Measurements from ENCODE around the gene TEF. TPM values are rescaled to one million over a fixed set of nuclear protein-coding genes. Genes with fewer than 3 reads are reported as not detected.
"Not testable (repeated sequence)": the region's sequence is repeated elsewhere in the genome, so short reads cannot be mapped to it uniquely, and the experiment has no call there.

TEF gene
- total and polyA plus RNA-seq, 2 donors from 2014 or later: 19.4 to 34.9 TPM

DNA sequence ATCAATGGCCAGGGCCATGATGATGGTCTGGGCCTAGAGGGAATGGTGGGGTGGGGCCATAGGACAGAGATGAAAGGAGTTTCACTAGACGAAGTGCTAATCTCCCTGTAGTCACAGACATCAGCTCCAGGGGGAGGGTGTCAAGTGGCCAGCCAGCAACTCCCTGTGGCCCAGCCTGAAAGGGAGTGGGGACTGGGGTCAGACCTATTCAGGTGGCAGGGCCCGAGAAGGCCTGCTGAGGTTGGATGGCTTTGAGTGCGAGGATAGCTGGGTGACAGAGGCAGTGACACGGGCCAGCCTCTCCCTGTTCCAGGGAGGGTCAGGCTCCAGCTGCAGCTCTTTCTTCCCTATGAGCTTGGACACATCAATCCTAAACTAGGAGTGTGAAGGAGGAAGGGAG lies 53.8 kb downstream of the TEF start:
- peak in 2 of 5 donors; percentile 9 to 65 for DNase-seq
- no peaks in the 10 kb centered on the region for H3K9me3 ChIP-seq (ENCODE audit: control insufficient read depth in 2 of 3, insufficient read depth in 1 of 3, low read length in 3 of 3)
- H3K36me3 ChIP-seq (ENCODE audit: control insufficient read depth in 2 of 3, insufficient read depth in 3 of 3, low read length in 3 of 3): peaks cover 4 to 47% (median 19%) of the 10 kb centered on the region in 3 donors
- no peaks in the 10 kb centered on the region for H3K27me3 ChIP-seq (ENCODE audit: control insufficient read depth, insufficient read depth, low read length)
- TF ChIP-seq, protein P1, sequence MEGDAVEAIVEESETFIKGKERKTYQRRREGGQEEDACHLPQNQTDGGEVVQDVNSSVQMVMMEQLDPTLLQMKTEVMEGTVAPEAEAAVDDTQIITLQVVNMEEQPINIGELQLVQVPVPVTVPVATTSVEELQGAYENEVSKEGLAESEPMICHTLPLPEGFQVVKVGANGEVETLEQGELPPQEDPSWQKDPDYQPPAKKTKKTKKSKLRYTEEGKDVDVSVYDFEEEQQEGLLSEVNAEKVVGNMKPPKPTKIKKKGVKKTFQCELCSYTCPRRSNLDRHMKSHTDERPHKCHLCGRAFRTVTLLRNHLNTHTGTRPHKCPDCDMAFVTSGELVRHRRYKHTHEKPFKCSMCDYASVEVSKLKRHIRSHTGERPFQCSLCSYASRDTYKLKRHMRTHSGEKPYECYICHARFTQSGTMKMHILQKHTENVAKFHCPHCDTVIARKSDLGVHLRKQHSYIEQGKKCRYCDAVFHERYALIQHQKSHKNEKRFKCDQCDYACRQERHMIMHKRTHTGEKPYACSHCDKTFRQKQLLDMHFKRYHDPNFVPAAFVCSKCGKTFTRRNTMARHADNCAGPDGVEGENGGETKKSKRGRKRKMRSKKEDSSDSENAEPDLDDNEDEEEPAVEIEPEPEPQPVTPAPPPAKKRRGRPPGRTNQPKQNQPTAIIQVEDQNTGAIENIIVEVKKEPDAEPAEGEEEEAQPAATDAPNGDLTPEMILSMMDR (IDR thresholded peaks at IDR 0.05; ENCODE audit: borderline replicate concordance, extremely low read depth, insufficient read depth): no peak
- no peak overlapping the region for H3K9ac ChIP-seq (ENCODE audit: low read length in 3 of 3)
- H3K4me1 ChIP-seq (ENCODE audit: control insufficient read depth in 2 of 3, insufficient read depth in 2 of 3, low read depth in 1 of 3, low read length in 3 of 3): peaks cover 0 to 7% (median 6%) of the 10 kb centered on the region in 3 donors
- FAIRE-seq: no peak
- no peak overlapping the region for H3K27ac ChIP-seq (ENCODE audit: low read depth in 2 of 2, low read length in 2 of 2)
- H3K4me3 ChIP-seq (ENCODE audit: low read length in 3 of 3): no peak overlapping the region
- intact Hi-C loops (cut with DNase I): no loop called here

DNA sequence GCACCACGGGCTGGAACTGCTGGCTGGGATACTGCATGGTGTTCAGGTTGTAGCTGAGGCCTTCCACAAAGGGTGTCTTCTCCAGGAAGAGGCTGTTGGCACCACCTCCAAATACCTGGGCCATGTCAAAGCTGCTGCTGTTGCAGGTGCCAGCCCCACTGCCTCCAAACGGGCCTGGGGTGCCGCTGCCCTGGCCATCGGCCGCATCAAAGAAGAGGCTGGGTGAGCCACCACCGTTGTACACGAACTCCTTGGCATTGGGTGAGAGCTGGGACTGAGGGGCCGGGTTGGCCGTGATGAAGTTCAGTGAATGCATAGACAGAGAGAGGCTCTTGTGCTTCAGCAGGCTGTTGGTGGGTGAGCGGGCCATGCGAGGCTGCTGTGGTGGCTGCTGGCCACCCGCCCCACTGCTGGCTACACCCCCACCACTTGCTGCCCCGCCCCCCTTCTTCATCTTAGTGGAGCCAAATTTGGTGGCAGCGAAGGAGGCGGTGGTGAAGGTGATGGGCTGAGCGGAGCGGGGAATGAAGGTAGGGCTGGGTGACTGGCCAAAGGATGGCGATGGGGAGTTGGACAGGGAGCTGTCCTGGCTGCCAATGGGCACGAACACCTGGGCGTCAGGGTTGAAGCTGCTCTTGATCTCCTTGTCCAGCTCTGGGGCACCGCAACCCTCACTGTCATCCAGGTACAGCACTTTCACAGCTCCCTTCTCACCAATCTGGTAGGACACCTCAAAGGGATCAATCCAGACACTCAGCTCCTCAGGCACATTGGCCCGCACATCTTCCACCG lies 54.8 kb downstream of the TEF start:
- DNase-seq (no peak), FAIRE-seq (no peak)
- Histone ChIP-seq H3K4me3 (ENCODE audit: low read length in 3 of 3) (no peak overlapping the region), H3K36me3 (ENCODE audit: control insufficient read depth in 2 of 3, insufficient read depth in 3 of 3, low read length in 3 of 3) (peaks cover 4 to 47% (median 19%) of the 10 kb centered on the region in 3 donors), H3K27me3 (ENCODE audit: control insufficient read depth, insufficient read depth, low read length) (no peaks in the 10 kb centered on the region), H3K4me1 (ENCODE audit: control insufficient read depth in 2 of 3, insufficient read depth in 2 of 3, low read depth in 1 of 3, low read length in 3 of 3) (peaks cover 0 to 7% (median 6%) of the 10 kb centered on the region in 3 donors), H3K27ac (ENCODE audit: low read depth in 2 of 2, low read length in 2 of 2) (no peak overlapping the region), H3K9me3 (ENCODE audit: control insufficient read depth in 2 of 3, insufficient read depth in 1 of 3, low read length in 3 of 3) (no peaks in the 10 kb centered on the region), H3K9ac (ENCODE audit: low read length in 3 of 3) (no peak overlapping the region)
- TF ChIP-seq, protein P1 (IDR thresholded peaks at IDR 0.05; ENCODE audit: borderline replicate concordance, extremely low read depth, insufficient read depth): no peak
- intact Hi-C loops (cut with DNase I): no loop called here

DNA sequence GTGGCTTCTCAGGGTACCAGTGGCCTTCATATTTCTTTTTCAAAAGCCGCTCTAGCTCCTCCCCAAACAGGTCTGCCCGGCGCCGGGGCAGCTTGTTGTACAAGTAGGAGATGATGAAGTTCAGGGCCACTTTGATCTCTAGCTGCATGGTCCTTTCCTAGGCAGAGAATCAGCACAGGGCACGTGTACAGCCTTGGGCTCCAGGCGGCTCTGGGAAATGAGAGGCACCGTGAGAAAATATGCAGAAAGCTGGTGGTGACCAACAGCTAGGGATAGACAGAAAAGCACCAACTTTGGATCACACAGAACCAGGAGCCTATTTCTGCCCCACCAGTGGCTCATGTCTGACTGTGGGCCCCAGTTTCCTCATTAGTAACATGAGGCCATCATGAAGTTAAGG lies 55.5 kb downstream of the TEF start:
- no peak for DNase-seq
- Histone ChIP-seq H3K36me3 (ENCODE audit: control insufficient read depth in 2 of 3, insufficient read depth in 3 of 3, low read length in 3 of 3) (peaks cover 4 to 40% (median 19%) of the 10 kb centered on the region in 3 donors), H3K27me3 (ENCODE audit: control insufficient read depth, insufficient read depth, low read length) (no peaks in the 10 kb centered on the region), H3K9me3 (ENCODE audit: control insufficient read depth in 2 of 3, insufficient read depth in 1 of 3, low read length in 3 of 3) (no peaks in the 10 kb centered on the region), H3K4me3 (ENCODE audit: low read length in 3 of 3) (no peak overlapping the region), H3K27ac (ENCODE audit: low read depth in 2 of 2, low read length in 2 of 2) (no peak overlapping the region), H3K4me1 (ENCODE audit: control insufficient read depth in 2 of 3, insufficient read depth in 2 of 3, low read depth in 1 of 3, low read length in 3 of 3) (peaks cover 0 to 10% (median 6%) of the 10 kb centered on the region in 3 donors), H3K9ac (ENCODE audit: low read length in 3 of 3) (no peak overlapping the region)
- TF ChIP-seq, protein P1 (IDR thresholded peaks at IDR 0.05; ENCODE audit: borderline replicate concordance, extremely low read depth, insufficient read depth): no peak
- intact Hi-C loops (cut with DNase I): no loop called here
- FAIRE-seq: no peak

DNA sequence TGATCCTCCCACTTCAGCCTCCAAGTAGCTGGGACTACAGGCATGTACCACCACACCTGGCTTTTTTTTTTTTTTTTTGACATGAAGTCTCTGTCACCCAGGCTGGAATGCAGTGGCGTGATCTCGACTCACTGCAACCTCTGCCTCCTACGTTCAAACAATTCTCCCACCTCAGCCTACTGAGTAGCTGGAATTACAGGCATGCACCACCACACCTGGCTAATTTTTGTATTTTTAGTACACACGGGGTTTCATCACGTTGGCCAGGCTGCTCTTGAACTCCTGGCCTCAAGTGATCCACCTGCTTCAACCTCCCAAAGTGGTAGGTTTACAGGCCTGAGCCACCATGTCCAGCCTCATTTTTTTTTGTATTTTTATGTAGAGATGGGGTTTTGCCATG lies 58.8 kb downstream of the TEF start:
- FAIRE-seq; intact Hi-C loops (cut with DNase I); H3K27ac ChIP-seq (ENCODE audit: low read depth in 2 of 2, low read length in 2 of 2); DNase-seq; H3K27me3 ChIP-seq (ENCODE audit: control insufficient read depth, insufficient read depth, low read length); H3K4me3 ChIP-seq (ENCODE audit: low read length in 3 of 3); H3K9ac ChIP-seq (ENCODE audit: low read length in 3 of 3); H3K9me3 ChIP-seq (ENCODE audit: control insufficient read depth in 2 of 3, insufficient read depth in 1 of 3, low read length in 3 of 3): not testable (repeated sequence)
- Histone ChIP-seq H3K4me1 (ENCODE audit: control insufficient read depth in 2 of 3, insufficient read depth in 2 of 3, low read depth in 1 of 3, low read length in 3 of 3) (peaks cover 3 to 20% (median 18%) of the 10 kb centered on the region in 3 donors), H3K36me3 (ENCODE audit: control insufficient read depth in 2 of 3, insufficient read depth in 3 of 3, low read length in 3 of 3) (peaks cover under 1 to 29% (median 15%) of the 10 kb centered on the region in 3 donors)

All from kidney (tissue), 14 donors.